ENCODE results near the gene ABI3BP.

ABI3BP gene

DNA sequence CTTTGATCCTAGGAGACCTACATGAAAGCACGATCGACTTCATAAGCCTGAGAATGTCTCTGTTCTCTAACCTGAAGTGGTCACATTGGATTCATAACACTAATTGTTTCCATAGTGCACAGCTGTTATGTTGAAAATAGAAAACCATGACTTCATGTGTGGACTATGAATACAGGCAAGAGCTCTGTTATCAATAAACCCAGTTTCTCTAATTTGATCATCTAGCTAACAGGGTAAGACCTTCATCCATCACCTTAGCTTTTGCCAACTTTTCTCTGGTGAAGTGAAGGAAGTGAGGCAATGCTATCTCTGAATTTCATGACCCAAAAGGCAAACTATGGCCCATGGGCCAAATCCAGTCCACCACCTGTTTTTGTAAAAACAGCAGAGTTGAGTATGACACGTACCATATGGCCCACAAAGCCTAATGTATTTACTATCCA, 27.2 kb downstream of the ABI3BP start:
- Mint-ChIP-seq H3K27me3 (ENCODE audit: low read depth) (no peaks in the 10 kb centered on the region), H3K36me3 (ENCODE audit: low read depth) (no peaks in the 10 kb centered on the region), H3K4me3 (no peak overlapping the region), H3K4me1 (peaks cover 6% of the 10 kb centered on the region), H3K9me3 (peaks cover 3% of the 10 kb centered on the region), H3K27ac (no peak overlapping the region)
- TF ChIP-seq, protein P1, sequence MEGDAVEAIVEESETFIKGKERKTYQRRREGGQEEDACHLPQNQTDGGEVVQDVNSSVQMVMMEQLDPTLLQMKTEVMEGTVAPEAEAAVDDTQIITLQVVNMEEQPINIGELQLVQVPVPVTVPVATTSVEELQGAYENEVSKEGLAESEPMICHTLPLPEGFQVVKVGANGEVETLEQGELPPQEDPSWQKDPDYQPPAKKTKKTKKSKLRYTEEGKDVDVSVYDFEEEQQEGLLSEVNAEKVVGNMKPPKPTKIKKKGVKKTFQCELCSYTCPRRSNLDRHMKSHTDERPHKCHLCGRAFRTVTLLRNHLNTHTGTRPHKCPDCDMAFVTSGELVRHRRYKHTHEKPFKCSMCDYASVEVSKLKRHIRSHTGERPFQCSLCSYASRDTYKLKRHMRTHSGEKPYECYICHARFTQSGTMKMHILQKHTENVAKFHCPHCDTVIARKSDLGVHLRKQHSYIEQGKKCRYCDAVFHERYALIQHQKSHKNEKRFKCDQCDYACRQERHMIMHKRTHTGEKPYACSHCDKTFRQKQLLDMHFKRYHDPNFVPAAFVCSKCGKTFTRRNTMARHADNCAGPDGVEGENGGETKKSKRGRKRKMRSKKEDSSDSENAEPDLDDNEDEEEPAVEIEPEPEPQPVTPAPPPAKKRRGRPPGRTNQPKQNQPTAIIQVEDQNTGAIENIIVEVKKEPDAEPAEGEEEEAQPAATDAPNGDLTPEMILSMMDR (IDR thresholded peaks at IDR 0.05; ENCODE audit: unreplicated experiment in 3 of 3), result no peak

DNA sequence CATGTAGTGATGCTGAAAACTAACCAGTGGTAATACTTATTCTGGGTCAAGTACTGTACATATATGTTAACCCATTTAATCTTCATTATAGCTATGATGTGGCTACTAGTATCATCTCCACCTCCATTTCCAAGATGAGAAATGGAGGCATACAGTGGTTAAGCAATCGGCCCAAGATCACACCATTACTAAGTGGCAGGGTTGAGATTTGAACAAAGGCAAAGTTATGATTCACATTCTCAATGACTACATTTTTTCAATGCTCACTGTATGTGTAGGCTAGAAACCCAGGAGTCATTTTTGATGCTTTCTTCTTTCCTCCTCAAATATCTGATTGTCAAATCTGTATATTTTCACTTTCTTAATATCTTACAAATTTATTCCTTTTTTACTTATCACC, 30.2 kb downstream of the ABI3BP start:
- H3K27me3 Mint-ChIP-seq (ENCODE audit: low read depth), result no peaks in the 10 kb centered on the region
- H3K4me3 Mint-ChIP-seq, result no peak overlapping the region
- peaks cover 19% of the 10 kb centered on the region for H3K9me3 Mint-ChIP-seq
- TF ChIP-seq, protein P1 (IDR thresholded peaks at IDR 0.05; ENCODE audit: unreplicated experiment in 3 of 3), result no peak
- peaks cover 5% of the 10 kb centered on the region for H3K4me1 Mint-ChIP-seq
- no peaks in the 10 kb centered on the region for H3K36me3 Mint-ChIP-seq (ENCODE audit: low read depth)
- H3K27ac Mint-ChIP-seq, result no peak overlapping the region

DNA sequence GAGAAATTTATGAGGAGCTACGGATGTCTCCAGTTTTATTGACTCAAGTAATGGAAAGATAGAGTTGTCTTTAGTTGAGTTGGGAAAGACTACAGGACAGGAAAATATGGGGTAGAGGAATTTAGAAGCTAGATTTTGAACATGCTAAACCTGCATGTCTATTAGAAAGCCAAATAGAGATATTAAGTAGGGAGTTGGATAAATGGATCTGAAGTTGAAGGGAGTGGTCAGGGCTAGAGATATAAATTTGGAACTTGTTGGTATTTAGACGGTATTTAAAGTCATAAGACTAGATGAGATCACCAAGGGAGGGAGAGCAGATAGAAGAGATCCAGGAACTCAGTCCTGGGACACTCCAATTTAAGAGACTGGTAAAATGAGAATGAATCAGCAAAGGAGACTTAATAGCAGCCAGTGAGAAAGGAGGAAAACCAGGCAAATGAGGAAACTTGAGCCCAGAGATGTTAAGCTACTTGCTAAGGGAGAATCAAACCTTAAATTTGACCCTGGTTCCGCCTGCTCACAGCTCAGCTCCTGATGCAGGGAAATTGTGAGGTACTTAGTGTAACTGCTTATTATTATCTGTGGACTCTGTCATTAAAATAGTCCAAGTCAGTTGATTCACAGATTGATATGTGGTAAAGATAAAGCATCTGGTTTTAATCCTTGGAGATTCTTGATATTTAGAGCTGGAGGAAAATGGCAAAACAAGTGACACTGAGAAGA, 35.8 kb downstream of the ABI3BP start:
- Mint-ChIP-seq H3K9me3 (peaks cover 16% of the 10 kb centered on the region), H3K4me1 (no peaks in the 10 kb centered on the region), H3K27me3 (ENCODE audit: low read depth) (no peaks in the 10 kb centered on the region), H3K27ac (no peak overlapping the region), H3K36me3 (ENCODE audit: low read depth) (no peaks in the 10 kb centered on the region), H3K4me3 (no peak overlapping the region)
- TF ChIP-seq, protein P1 (IDR thresholded peaks at IDR 0.05; ENCODE audit: unreplicated experiment in 3 of 3), result no peak

- Mint-ChIP-seq H3K27ac (no peak overlapping the region), H3K4me1 (no peaks in the 10 kb centered on the region), H3K9me3 (peaks cover 16% of the 10 kb centered on the region), H3K27me3 (ENCODE audit: low read depth) (no peaks in the 10 kb centered on the region), H3K4me3 (no peak overlapping the region), H3K36me3 (ENCODE audit: low read depth) (no peaks in the 10 kb centered on the region)
- TF ChIP-seq, protein P1 (IDR thresholded peaks at IDR 0.05; ENCODE audit: unreplicated experiment in 3 of 3), result no peak
These were observed 36.9 kb downstream of the ABI3BP start for GRCh38 chr3:100956276-100956675.

DNA sequence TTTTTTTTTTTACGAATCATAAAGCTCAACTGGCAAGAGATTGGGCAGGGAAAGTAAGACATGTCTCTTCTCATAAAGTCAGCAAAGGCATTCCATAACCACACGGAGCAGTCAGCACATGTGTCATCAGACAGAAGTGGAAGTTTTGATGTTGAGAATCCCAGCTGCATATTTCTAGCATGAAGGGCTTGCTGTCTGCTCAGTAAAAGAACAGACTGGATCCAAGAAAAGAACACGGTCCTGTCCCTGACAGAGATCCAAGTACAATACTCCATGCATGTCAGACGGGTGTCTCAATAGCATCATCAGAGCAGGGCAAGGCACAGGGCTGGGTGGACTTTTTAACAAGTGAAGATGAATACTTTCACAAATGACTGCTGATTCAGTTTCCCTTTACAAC, 38.2 kb downstream of the ABI3BP start:
- no peaks in the 10 kb centered on the region for H3K4me1 Mint-ChIP-seq
- TF ChIP-seq, protein P1 (IDR thresholded peaks at IDR 0.05; ENCODE audit: unreplicated experiment in 3 of 3), result no peak
- H3K27me3 Mint-ChIP-seq (ENCODE audit: low read depth), result peaks cover 4% of the 10 kb centered on the region
- no peaks in the 10 kb centered on the region for H3K36me3 Mint-ChIP-seq (ENCODE audit: low read depth)
- H3K4me3 Mint-ChIP-seq, result no peak overlapping the region
- H3K27ac Mint-ChIP-seq, result no peak overlapping the region
- H3K9me3 Mint-ChIP-seq, result peaks cover 9% of the 10 kb centered on the region
